ENCODE results near the gene PTPRD. TPM values are rescaled to one million over a fixed set of nuclear protein-coding genes. Genes with fewer than 3 reads are reported as not detected.

The PTPRD gene
- total and polyA plus RNA-seq, 7 experiments from 2014 or later, result 0.71 TPM; not detected in 6

GRCh38 chr9:10041726-10042229 lies 571.0 kb downstream of the PTPRD start:
- intact Hi-C loops (cut with micrococcal nuclease), result no loop called here
- Mint-ChIP-seq H3K4me3 (no peak overlapping the region), H3K36me3 (no peaks in the 10 kb centered on the region), H3K27ac (no peak overlapping the region), H3K4me1 (no peaks in the 10 kb centered on the region), H3K27me3 (no peaks in the 10 kb centered on the region), H3K9me3 (peaks cover 0 to 8% (median 0%) of the 10 kb centered on the region in 11 donors)
- no peak for DNase-seq
- Histone ChIP-seq H3K4me3 (ENCODE audit: low read length) (no peak overlapping the region), H3K36me3 (ENCODE audit: control insufficient read depth in 2 of 3, insufficient read depth in 3 of 3, low read length in 3 of 3) (no peaks in the 10 kb centered on the region), H3K27ac (ENCODE audit: low read depth, low read length) (no peak overlapping the region), H3K9me3 (ENCODE audit: control insufficient read depth in 2 of 3, low read length in 3 of 3) (no peaks in the 10 kb centered on the region), H3K4me1 (ENCODE audit: control insufficient read depth in 2 of 2, insufficient read depth in 2 of 2, low read length in 2 of 2) (no peaks in the 10 kb centered on the region), H3K27me3 (ENCODE audit: control insufficient read depth in 2 of 2, insufficient read depth in 2 of 2, low read length in 2 of 2) (no peaks in the 10 kb centered on the region)
- POLR2A ChIA-PET, result no interaction called here
- CTCF ChIA-PET, result no interaction called here
- ATAC-seq, result no peak

DNA sequence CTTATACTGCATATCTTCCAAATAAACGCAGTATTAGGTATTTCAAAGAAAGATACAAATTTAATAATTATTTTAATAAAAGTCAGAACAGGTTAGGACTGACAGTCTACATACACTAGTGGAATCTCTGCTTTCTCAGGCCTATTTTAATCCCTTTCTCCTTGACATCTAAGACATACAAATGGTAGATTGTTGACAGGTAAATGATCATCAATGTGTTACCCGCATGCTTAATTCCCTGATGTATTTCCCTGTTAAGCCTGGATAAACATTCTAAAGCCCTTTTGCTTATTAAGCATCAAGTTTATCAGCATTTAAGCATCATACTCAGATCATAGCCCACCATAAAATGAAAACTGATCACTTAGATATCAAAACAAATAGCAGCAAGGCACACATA lies 576.7 kb downstream of the PTPRD start:
- Mint-ChIP-seq H3K27me3 (no peaks in the 10 kb centered on the region), H3K9me3 (peaks cover 0 to 13% (median 0%) of the 10 kb centered on the region in 11 donors), H3K27ac (no peak overlapping the region), H3K4me1 (no peaks in the 10 kb centered on the region), H3K4me3 (no peak overlapping the region), H3K36me3 (no peaks in the 10 kb centered on the region)
- no peaks in the 10 kb centered on the region for H3K36me3 ChIP-seq (ENCODE audit: control insufficient read depth in 2 of 3, insufficient read depth in 3 of 3, low read length in 3 of 3)
- DNase-seq (no peak), ATAC-seq (no peak)
- ChIA-PET CTCF (no interaction called here), POLR2A (no interaction called here)
- no peaks in the 10 kb centered on the region for H3K27me3 ChIP-seq (ENCODE audit: control insufficient read depth in 2 of 2, insufficient read depth in 2 of 2, low read length in 2 of 2)
- no peak overlapping the region for H3K27ac ChIP-seq (ENCODE audit: low read depth, low read length)
- H3K9me3 ChIP-seq (ENCODE audit: control insufficient read depth in 2 of 3, low read length in 3 of 3), result no peaks in the 10 kb centered on the region
- intact Hi-C loops (cut with micrococcal nuclease), result no loop called here
- no peak overlapping the region for H3K4me3 ChIP-seq (ENCODE audit: low read length)
- H3K4me1 ChIP-seq (ENCODE audit: control insufficient read depth in 2 of 2, insufficient read depth in 2 of 2, low read length in 2 of 2), result no peaks in the 10 kb centered on the region

- H3K4me3 Mint-ChIP-seq, result no peak overlapping the region
- intact Hi-C loops (cut with micrococcal nuclease), result no loop called here
- peaks cover 3 to 36% (median 6%) of the 10 kb centered on the region in 11 donors for H3K9me3 Mint-ChIP-seq
- ATAC-seq, result no peak
- no peak for DNase-seq
- ChIA-PET CTCF (no interaction called here), POLR2A (interaction anchor here (0.6 kb wide), 1 partner anchor 1274 kb away, joined by 4 read pairs; no protein-coding TSS in a partner anchor)
- H3K27me3 Mint-ChIP-seq, result no peaks in the 10 kb centered on the region
- Histone ChIP-seq H3K4me1 (ENCODE audit: control insufficient read depth in 2 of 2, insufficient read depth in 2 of 2, low read length in 2 of 2) (no peaks in the 10 kb centered on the region), H3K9me3 (ENCODE audit: control insufficient read depth in 2 of 3, low read length in 3 of 3) (no peaks in the 10 kb centered on the region), H3K27me3 (ENCODE audit: control insufficient read depth in 2 of 2, insufficient read depth in 2 of 2, low read length in 2 of 2) (no peaks in the 10 kb centered on the region), H3K36me3 (ENCODE audit: control insufficient read depth in 2 of 3, insufficient read depth in 3 of 3, low read length in 3 of 3) (no peaks in the 10 kb centered on the region), H3K4me3 (ENCODE audit: low read length) (no peak overlapping the region), H3K27ac (ENCODE audit: low read depth, low read length) (no peak overlapping the region)
- H3K4me1 Mint-ChIP-seq, result no peaks in the 10 kb centered on the region
- H3K36me3 Mint-ChIP-seq, result no peaks in the 10 kb centered on the region
- no peak overlapping the region for H3K27ac Mint-ChIP-seq
Measured at GRCh38 chr9:10032166-10032565, 580.6 kb downstream of the PTPRD start.

DNA sequence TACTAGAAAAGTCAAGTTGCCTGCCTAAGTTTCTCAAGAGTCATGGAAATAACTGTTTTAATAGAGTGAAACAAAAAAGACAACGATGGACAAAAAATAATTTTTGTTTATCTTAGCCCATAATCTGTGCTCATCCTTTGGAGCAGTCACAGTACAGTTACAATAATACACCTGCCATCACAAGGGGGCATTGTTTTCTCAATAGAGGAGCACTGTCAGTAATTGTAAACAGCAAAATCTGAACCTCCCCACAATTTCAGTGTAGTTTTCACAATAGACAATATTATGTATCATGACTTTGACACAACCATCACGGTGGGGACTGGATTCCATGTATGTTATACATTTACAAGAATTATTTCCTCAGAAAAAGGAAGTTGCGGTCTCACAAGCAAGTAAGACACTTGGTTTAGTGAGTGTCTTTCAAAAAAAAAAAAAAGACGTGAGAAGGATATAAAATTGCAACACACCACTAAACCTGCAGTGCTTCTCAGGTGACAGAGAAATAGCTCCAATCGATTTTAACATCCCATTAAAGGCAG lies 586.3 kb downstream of the PTPRD start:
- H3K27me3 ChIP-seq (ENCODE audit: control insufficient read depth in 2 of 2, insufficient read depth in 2 of 2, low read length in 2 of 2), result no peaks in the 10 kb centered on the region
- H3K4me3 Mint-ChIP-seq, result no peak overlapping the region
- H3K27me3 Mint-ChIP-seq, result no peaks in the 10 kb centered on the region
- CTCF ChIA-PET, result no interaction called here
- peaks cover 3 to 23% (median 6%) of the 10 kb centered on the region in 11 donors for H3K9me3 Mint-ChIP-seq
- no peak overlapping the region for H3K4me3 ChIP-seq (ENCODE audit: low read length)
- no peaks in the 10 kb centered on the region for H3K9me3 ChIP-seq (ENCODE audit: control insufficient read depth in 2 of 3, low read length in 3 of 3)
- ATAC-seq, result no peak
- DNase-seq, result no peak
- no peak overlapping the region for H3K27ac ChIP-seq (ENCODE audit: low read depth, low read length)
- intact Hi-C loops (cut with micrococcal nuclease), result no loop called here
- no peaks in the 10 kb centered on the region for H3K4me1 Mint-ChIP-seq
- H3K36me3 Mint-ChIP-seq, result no peaks in the 10 kb centered on the region
- no peaks in the 10 kb centered on the region for H3K36me3 ChIP-seq (ENCODE audit: control insufficient read depth in 2 of 3, insufficient read depth in 3 of 3, low read length in 3 of 3)
- no peaks in the 10 kb centered on the region for H3K4me1 ChIP-seq (ENCODE audit: control insufficient read depth in 2 of 2, insufficient read depth in 2 of 2, low read length in 2 of 2)
- no peak overlapping the region for H3K27ac Mint-ChIP-seq
- POLR2A ChIA-PET, result no interaction called here

- H3K4me3 ChIP-seq (ENCODE audit: low read length), result no peak overlapping the region
- POLR2A ChIA-PET, result no interaction called here
- no peaks in the 10 kb centered on the region for H3K36me3 ChIP-seq (ENCODE audit: control insufficient read depth in 2 of 3, insufficient read depth in 3 of 3, low read length in 3 of 3)
- Mint-ChIP-seq H3K36me3 (no peaks in the 10 kb centered on the region), H3K9me3 (peaks cover 0 to 14% (median 0%) of the 10 kb centered on the region in 11 donors), H3K4me3 (no peak overlapping the region), H3K4me1 (no peaks in the 10 kb centered on the region), H3K27me3 (no peaks in the 10 kb centered on the region), H3K27ac (no peak overlapping the region)
- CTCF ChIA-PET, result no interaction called here
- no peaks in the 10 kb centered on the region for H3K9me3 ChIP-seq (ENCODE audit: control insufficient read depth in 2 of 3, low read length in 3 of 3)
- intact Hi-C loops (cut with micrococcal nuclease), result no loop called here
- DNase-seq (no peak), ATAC-seq (no peak)
- H3K27me3 ChIP-seq (ENCODE audit: control insufficient read depth in 2 of 2, insufficient read depth in 2 of 2, low read length in 2 of 2), result no peaks in the 10 kb centered on the region
- no peaks in the 10 kb centered on the region for H3K4me1 ChIP-seq (ENCODE audit: control insufficient read depth in 2 of 2, insufficient read depth in 2 of 2, low read length in 2 of 2)
- no peak overlapping the region for H3K27ac ChIP-seq (ENCODE audit: low read depth, low read length)
Measured at GRCh38 chr9:10015755-10016154, 597.0 kb downstream of the PTPRD start.

DNA sequence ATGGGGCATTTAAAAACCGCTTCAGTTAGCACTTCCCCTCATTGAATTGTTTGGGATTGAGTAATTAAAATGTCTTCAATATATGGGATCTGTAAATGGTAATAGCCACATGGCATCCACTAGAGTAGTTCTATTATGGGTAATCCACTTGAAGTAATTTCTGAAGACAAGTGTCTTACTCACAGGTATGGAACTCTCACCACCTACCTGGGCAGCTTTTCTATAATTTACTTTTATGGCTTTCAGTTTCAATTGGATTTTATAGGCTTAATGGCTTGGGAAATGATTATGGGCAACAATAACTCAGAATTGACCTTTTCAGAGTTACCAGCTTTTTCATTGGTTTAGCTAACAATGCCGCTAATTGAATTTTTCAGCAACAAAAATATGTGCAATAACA lies 597.9 kb downstream of the PTPRD start:
- Mint-ChIP-seq H3K27ac (no peak overlapping the region), H3K9me3 (peaks cover 0 to 14% (median 0%) of the 10 kb centered on the region in 11 donors), H3K4me3 (no peak overlapping the region), H3K27me3 (no peaks in the 10 kb centered on the region), H3K4me1 (no peaks in the 10 kb centered on the region), H3K36me3 (no peaks in the 10 kb centered on the region)
- H3K4me3 ChIP-seq (ENCODE audit: low read length), result no peak overlapping the region
- no peaks in the 10 kb centered on the region for H3K27me3 ChIP-seq (ENCODE audit: control insufficient read depth in 2 of 2, insufficient read depth in 2 of 2, low read length in 2 of 2)
- no peak for ATAC-seq
- POLR2A ChIA-PET, result no interaction called here
- no peaks in the 10 kb centered on the region for H3K4me1 ChIP-seq (ENCODE audit: control insufficient read depth in 2 of 2, insufficient read depth in 2 of 2, low read length in 2 of 2)
- no peak overlapping the region for H3K27ac ChIP-seq (ENCODE audit: low read depth, low read length)
- no peak for DNase-seq
- intact Hi-C loops (cut with micrococcal nuclease), result no loop called here
- CTCF ChIA-PET, result no interaction called here
- no peaks in the 10 kb centered on the region for H3K36me3 ChIP-seq (ENCODE audit: control insufficient read depth in 2 of 3, insufficient read depth in 3 of 3, low read length in 3 of 3)
- H3K9me3 ChIP-seq (ENCODE audit: control insufficient read depth in 2 of 3, low read length in 3 of 3), result no peaks in the 10 kb centered on the region

GRCh38 chr9:10009401-10009800 lies 603.4 kb downstream of the PTPRD start:
- Mint-ChIP-seq H3K4me3 (no peak overlapping the region), H3K27ac (no peak overlapping the region), H3K27me3 (no peaks in the 10 kb centered on the region), H3K4me1 (no peaks in the 10 kb centered on the region), H3K9me3 (peaks cover 0 to 5% (median 0%) of the 10 kb centered on the region in 11 donors), H3K36me3 (no peaks in the 10 kb centered on the region)
- no peaks in the 10 kb centered on the region for H3K36me3 ChIP-seq (ENCODE audit: control insufficient read depth in 2 of 3, insufficient read depth in 3 of 3, low read length in 3 of 3)
- no peaks in the 10 kb centered on the region for H3K27me3 ChIP-seq (ENCODE audit: control insufficient read depth in 2 of 2, insufficient read depth in 2 of 2, low read length in 2 of 2)
- ChIA-PET CTCF (no interaction called here), POLR2A (no interaction called here)
- ATAC-seq (no peak), DNase-seq (no peak)
- H3K4me3 ChIP-seq (ENCODE audit: low read length), result no peak overlapping the region
- intact Hi-C loops (cut with micrococcal nuclease), result no loop called here
- no peak overlapping the region for H3K27ac ChIP-seq (ENCODE audit: low read depth, low read length)
- no peaks in the 10 kb centered on the region for H3K4me1 ChIP-seq (ENCODE audit: control insufficient read depth in 2 of 2, insufficient read depth in 2 of 2, low read length in 2 of 2)
- no peaks in the 10 kb centered on the region for H3K9me3 ChIP-seq (ENCODE audit: control insufficient read depth in 2 of 3, low read length in 3 of 3)
